Measurements from ENCODE around the gene BBS1. TPM values are rescaled to one million over a fixed set of nuclear protein-coding genes. Genes with fewer than 3 reads are reported as not detected.

BBS1 gene
- total RNA-seq, 2 donors from 2014 or later: 90.3 to 114 TPM

- DNase-seq (ENCODE audit: low spot score) (no peak), ATAC-seq (ENCODE audit: insufficient number of reproducible peaks, low FRiP score, low read depth) (no peak)
- H3K4me1 ChIP-seq (ENCODE audit: control insufficient read depth in 1 of 2, low read depth in 2 of 2): no peaks in the 10 kb centered on the region
- no peak overlapping the region for H3K27ac ChIP-seq
- H3K9me3 ChIP-seq: no peaks in the 10 kb centered on the region
- TF ChIP-seq CTCF (IDR thresholded peaks at IDR 0.05): no peak
- H3K27me3 ChIP-seq (replicated peaks; ENCODE audit: insufficient read depth): no peaks in the 10 kb centered on the region
- peaks cover 28% of the 10 kb centered on the region for H3K36me3 ChIP-seq
- H3K4me3 ChIP-seq: no peak overlapping the region
Measured at GRCh38 chr11:66497206-66497605, 13.2 kb upstream of the BBS1 start.

DNA sequence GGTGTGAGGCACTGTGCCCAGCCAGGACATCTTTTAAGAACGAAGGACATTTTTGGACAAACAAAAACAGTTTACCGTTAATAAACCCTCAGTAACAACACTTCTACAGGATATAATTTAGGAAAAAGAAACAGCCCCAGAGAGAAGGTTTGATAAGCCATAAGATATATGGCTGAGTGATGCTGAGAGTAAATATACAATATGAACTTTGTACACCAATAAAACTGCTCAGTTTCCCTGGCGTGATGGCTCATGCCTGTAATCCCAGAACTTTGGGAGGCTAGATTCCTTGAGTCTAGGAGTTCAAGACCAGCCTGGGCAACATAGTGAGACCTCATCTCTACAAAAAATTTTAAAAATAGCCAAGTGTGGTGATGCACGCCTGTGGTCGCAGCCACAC is 11.9 kb upstream of the BBS1 start:
- Histone ChIP-seq H3K4me3 (no peak overlapping the region), H3K36me3 (peaks cover 21% of the 10 kb centered on the region), H3K4me1 (ENCODE audit: control insufficient read depth in 1 of 2, low read depth in 2 of 2) (no peaks in the 10 kb centered on the region), H3K27ac (no peak overlapping the region), H3K27me3 (replicated peaks; ENCODE audit: insufficient read depth) (no peaks in the 10 kb centered on the region), H3K9me3 (no peaks in the 10 kb centered on the region)
- TF ChIP-seq CTCF (IDR thresholded peaks at IDR 0.05): no peak
- DNase-seq (ENCODE audit: low spot score) (no peak), ATAC-seq (ENCODE audit: insufficient number of reproducible peaks, low FRiP score, low read depth) (no peak)

GRCh38 chr11:66505276-66505816 is 5.1 kb upstream of the BBS1 start:
- peaks cover 0 to 3% of the 10 kb centered on the region in 2 donors for H3K4me1 ChIP-seq (ENCODE audit: control insufficient read depth in 1 of 2, low read depth in 2 of 2)
- no peak overlapping the region for H3K4me3 ChIP-seq
- TF ChIP-seq CTCF (IDR thresholded peaks at IDR 0.05): no peak
- H3K36me3 ChIP-seq: no peaks in the 10 kb centered on the region
- no peaks in the 10 kb centered on the region for H3K9me3 ChIP-seq
- no peaks in the 10 kb centered on the region for H3K27me3 ChIP-seq (replicated peaks; ENCODE audit: insufficient read depth)
- ATAC-seq (ENCODE audit: insufficient number of reproducible peaks, low FRiP score, low read depth): no peak
- H3K27ac ChIP-seq: no peak overlapping the region
- no peak for DNase-seq (ENCODE audit: low spot score)

DNA sequence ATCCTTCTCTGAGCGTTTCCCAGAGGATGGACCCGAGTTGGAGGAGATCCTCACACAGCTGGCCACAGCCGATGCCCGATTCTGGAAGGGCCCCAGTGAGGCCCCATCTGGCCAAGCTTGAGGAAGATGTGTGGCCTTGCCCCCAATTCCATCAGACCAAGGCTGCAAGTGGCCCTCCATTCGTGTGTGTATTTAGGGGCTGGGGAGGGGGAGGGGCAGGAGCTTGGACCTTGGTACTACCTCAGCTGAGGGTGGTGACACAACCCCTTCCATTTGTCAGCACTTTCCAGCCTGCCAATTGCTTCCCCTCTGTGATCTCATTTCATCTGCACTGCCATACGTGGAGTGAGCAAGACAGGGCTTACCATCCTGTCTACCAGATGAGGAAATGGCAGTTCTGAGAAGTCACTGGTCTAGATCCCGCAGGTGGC is 1.3 kb upstream of the BBS1 start:
- no peak for DNase-seq (ENCODE audit: low spot score)
- Histone ChIP-seq H3K27me3 (replicated peaks; ENCODE audit: insufficient read depth) (no peaks in the 10 kb centered on the region), H3K36me3 (peaks cover 2% of the 10 kb centered on the region), H3K27ac (no peak overlapping the region), H3K9me3 (no peaks in the 10 kb centered on the region), H3K4me3 (no peak overlapping the region), H3K4me1 (ENCODE audit: control insufficient read depth in 1 of 2, low read depth in 2 of 2) (peaks cover 10 to 13% of the 10 kb centered on the region in 2 donors)
- ATAC-seq (ENCODE audit: insufficient number of reproducible peaks, low FRiP score, low read depth): no peak
- TF ChIP-seq CTCF (IDR thresholded peaks at IDR 0.05): no peak

DNA sequence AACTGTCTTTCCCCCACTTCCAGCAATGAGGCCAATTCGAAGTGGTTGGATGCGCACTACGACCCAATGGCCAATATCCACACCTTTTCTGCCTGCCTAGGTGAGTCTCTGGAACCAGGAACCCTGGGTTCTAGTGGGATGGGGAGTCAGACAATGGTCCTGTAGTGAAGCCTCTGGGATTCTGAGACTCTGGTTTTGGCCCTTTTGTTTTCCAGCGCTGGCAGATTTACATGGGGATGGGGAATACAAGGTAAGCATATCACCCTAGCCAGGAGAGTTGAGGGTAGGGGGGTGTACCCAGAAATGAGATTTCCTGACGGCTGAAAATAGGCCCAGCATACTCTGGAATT is 530 bp downstream of the BBS1 start:
- Histone ChIP-seq H3K36me3 (peaks cover 7% of the 10 kb centered on the region), H3K27me3 (replicated peaks; ENCODE audit: insufficient read depth) (no peaks in the 10 kb centered on the region), H3K9me3 (no peaks in the 10 kb centered on the region), H3K27ac (no peak overlapping the region), H3K4me1 (ENCODE audit: control insufficient read depth in 1 of 2, low read depth in 2 of 2) (peaks cover 10 to 13% of the 10 kb centered on the region in 2 donors), H3K4me3 (peak overlapping the region; percentile 90)
- no peak for TF ChIP-seq CTCF (IDR thresholded peaks at IDR 0.05)
- ATAC-seq (ENCODE audit: insufficient number of reproducible peaks, low FRiP score, low read depth) (no peak), DNase-seq (ENCODE audit: low spot score) (no peak)

Measured in thoracic aorta (tissue), 2 donors.